Peyer's patch (tissue), 4 donors: Measurements from ENCODE around the gene BRD8.

Source experiments
- CTCF ChIP-seq, 6 experiments: fragments of 450-650 bp in 4 of 6; fragments of 200-600 bp in 2 of 6; sonication (generic) in 1 of 6; IDR thresholded peaks; one replicate each; pipeline ENCODE4 v1.5.1; 2017 to 2019; ENCODE audit warnings: antibody characterized with exemption in 6 of 6, mild to moderate bottlenecking in 3 of 6, moderate library complexity in 1 of 6
- POLR2A ChIP-seq, 2 donors: fragments of 450-650 bp; IDR thresholded peaks; one replicate each; pipeline ENCODE4 v1.5.1; 2017; ENCODE audit warnings: antibody characterized with exemption in 2 of 2, mild to moderate bottlenecking in 2 of 2, moderate library complexity in 2 of 2

DNA sequence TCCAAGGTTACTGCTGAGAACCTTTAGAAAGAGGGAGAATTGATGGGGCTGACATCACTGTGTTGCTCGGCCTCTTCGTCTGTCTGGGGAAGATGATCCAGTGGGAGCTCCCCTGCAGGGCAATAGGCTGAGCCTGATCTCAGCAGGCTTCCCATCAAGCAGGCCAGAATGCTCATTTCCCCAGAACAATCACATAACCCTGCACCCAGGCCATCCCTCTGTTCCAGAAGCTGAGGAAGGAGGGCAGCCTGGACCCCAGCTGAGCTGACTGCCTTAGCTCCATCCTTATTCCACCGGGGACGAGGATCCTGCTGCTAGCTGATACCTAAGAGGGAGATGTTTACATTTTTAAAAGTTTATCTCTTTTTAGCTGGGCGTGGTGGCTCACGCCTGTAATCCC lies 46.3 kb upstream of the BRD8 start:
- TF ChIP-seq CTCF (IDR thresholded peaks at IDR 0.05) (no peak), POLR2A (IDR thresholded peaks at IDR 0.05) (no peak)
